Activated CD4-positive, alpha-beta memory T cell treated with anti-CD3 and anti-CD28 coated beads, Interleukin-2, amount 10 ng/mL, durations not matched to agents 7 days and 5 days (primary cell): Measurements from ENCODE around the gene EVX2. TPM values are rescaled to one million over a fixed set of nuclear protein-coding genes. Genes with fewer than 3 reads are reported as not detected.

Experiments used
- CTCF ChIA-PET: fragments of 350-600 bp; sonication (Branson Sonifier 250); formaldehyde crosslinking; loops from one replicate; lab custom pipeline; 2021; ENCODE audit warnings: antibody characterized with exemption, inconsistent platforms; lab: Charles Lee
- POLR2A ChIA-PET: fragments of 350-600 bp; sonication (Branson Sonifier 250); formaldehyde crosslinking; loops from one replicate; lab custom pipeline; 2021; ENCODE audit warnings: antibody characterized with exemption; lab: Charles Lee
- DNase-seq: peaks from one replicate; pipeline ENCODE4 v3.0.0-alpha.2; 2020
- H3K27ac Mint-ChIP-seq: one replicate; pipeline ENCODE4 v1.8.0; 2021; ENCODE audit warnings: mild to moderate bottlenecking, mixed read lengths
- H3K27me3 Mint-ChIP-seq: one replicate; pipeline ENCODE4 v1.8.0; 2021; ENCODE audit warnings: mixed read lengths
- H3K36me3 Mint-ChIP-seq: one replicate; pipeline ENCODE4 v1.8.0; 2021; ENCODE audit warnings: low read depth, mixed read lengths
- H3K4me1 Mint-ChIP-seq: one replicate; pipeline ENCODE4 v1.8.0; 2021; ENCODE audit warnings: mixed read lengths
- H3K4me3 Mint-ChIP-seq: one replicate; pipeline ENCODE4 v1.8.0; 2021; ENCODE audit warnings: mild to moderate bottlenecking, mixed read lengths
- H3K9me3 Mint-ChIP-seq: one replicate; pipeline ENCODE4 v1.8.0; 2021; ENCODE audit warnings: mixed read lengths
- total RNA-seq, 2 experiments: library from RNA; stranded (reverse); gene quantifications; one replicate each; pipeline ENCODE4 v1.2.3, GENCODE V29; 2021

Gene EVX2
- total RNA-seq, 2 experiments from 2014 or later: not detected

DNA sequence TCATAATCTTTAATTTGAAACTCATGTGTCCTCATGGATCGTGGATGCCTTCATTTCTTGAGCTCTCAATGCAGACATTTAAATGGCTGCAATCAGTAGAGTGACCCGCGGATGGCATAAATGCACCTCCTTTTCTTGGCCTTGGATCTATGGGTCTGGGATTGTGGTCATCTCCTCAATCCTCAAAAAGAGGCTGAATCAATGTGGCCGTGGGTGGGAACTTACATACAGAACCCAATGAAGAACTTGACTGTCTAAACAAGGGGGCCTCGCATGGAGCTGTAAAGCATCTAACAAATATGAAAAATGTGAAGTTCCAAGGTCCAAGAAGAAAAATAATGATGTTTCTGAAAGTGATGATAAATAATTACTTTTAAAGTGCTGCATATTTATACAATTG is 11.7 kb upstream of the EVX2 start:
- Mint-ChIP-seq H3K9me3 (no peaks in the 10 kb centered on the region), H3K4me3 (no peak overlapping the region), H3K36me3 (peaks cover 4% of the 10 kb centered on the region), H3K4me1 (peaks cover 22% of the 10 kb centered on the region), H3K27ac (no peak overlapping the region), H3K27me3 (peaks cover 88% of the 10 kb centered on the region)
- no peak for DNase-seq
- CTCF ChIA-PET: interaction anchor here (1.5 to 3.5 kb wide), 6 partner anchors 25 to 1052 kb away, joined by 3 to 76 read pairs (median 7); no protein-coding TSS in a partner anchor
- POLR2A ChIA-PET: no interaction called here

- Mint-ChIP-seq H3K27ac (no peak overlapping the region), H3K4me1 (peaks cover 22% of the 10 kb centered on the region), H3K27me3 (peaks cover 92% of the 10 kb centered on the region), H3K9me3 (no peaks in the 10 kb centered on the region), H3K4me3 (no peak overlapping the region), H3K36me3 (peaks cover 4% of the 10 kb centered on the region)
- ChIA-PET POLR2A (no interaction called here), CTCF (interaction anchor here (0.7 to 1.2 kb wide), 3 partner anchors 9 to 404 kb away, joined by 3 to 6 read pairs (median 4); no protein-coding TSS in a partner anchor)
- no peak for DNase-seq
These were observed 10.6 kb upstream of the EVX2 start for GRCh38 chr2:176094349-176094748.

DNA sequence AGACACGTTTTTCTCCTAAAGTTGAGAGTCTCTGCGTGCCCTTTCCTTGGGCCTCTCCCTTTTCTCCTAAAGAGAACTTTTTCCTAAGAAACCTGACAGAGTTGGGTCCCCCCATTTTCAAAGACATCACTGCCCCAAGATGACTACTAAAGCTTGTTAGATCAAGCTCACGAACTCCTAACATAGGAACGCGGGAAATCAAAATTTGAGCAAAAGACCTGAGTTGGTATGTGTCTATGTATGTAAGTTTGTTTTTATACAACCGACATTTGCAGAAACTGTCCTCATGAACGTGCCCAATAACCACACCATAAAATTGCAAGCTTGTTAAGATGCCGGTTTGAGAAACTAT is 10.1 kb upstream of the EVX2 start:
- CTCF ChIA-PET: interaction anchor here (0.7 to 1.2 kb wide), 3 partner anchors 9 to 404 kb away, joined by 3 to 6 read pairs (median 4); no protein-coding TSS in a partner anchor
- H3K4me1 Mint-ChIP-seq: peaks cover 22% of the 10 kb centered on the region
- peaks cover 92% of the 10 kb centered on the region for H3K27me3 Mint-ChIP-seq
- peaks cover 4% of the 10 kb centered on the region for H3K36me3 Mint-ChIP-seq
- no peak for DNase-seq
- no peak overlapping the region for H3K4me3 Mint-ChIP-seq
- H3K9me3 Mint-ChIP-seq: no peaks in the 10 kb centered on the region
- no peak overlapping the region for H3K27ac Mint-ChIP-seq
- POLR2A ChIA-PET: no interaction called here

- Mint-ChIP-seq H3K27ac (no peak overlapping the region), H3K4me3 (no peak overlapping the region), H3K27me3 (peaks cover 92% of the 10 kb centered on the region), H3K36me3 (peaks cover 4% of the 10 kb centered on the region), H3K9me3 (no peaks in the 10 kb centered on the region), H3K4me1 (peaks cover 23% of the 10 kb centered on the region)
- ChIA-PET POLR2A (no interaction called here), CTCF (interaction anchor here (0.9 to 1.2 kb wide), 2 partner anchors 10 to 403 kb away, joined by 4 to 6 read pairs; no protein-coding TSS in a partner anchor)
- no peak for DNase-seq
These were observed 9.6 kb upstream of the EVX2 start for GRCh38 chr2:176093145-176093897.

DNA sequence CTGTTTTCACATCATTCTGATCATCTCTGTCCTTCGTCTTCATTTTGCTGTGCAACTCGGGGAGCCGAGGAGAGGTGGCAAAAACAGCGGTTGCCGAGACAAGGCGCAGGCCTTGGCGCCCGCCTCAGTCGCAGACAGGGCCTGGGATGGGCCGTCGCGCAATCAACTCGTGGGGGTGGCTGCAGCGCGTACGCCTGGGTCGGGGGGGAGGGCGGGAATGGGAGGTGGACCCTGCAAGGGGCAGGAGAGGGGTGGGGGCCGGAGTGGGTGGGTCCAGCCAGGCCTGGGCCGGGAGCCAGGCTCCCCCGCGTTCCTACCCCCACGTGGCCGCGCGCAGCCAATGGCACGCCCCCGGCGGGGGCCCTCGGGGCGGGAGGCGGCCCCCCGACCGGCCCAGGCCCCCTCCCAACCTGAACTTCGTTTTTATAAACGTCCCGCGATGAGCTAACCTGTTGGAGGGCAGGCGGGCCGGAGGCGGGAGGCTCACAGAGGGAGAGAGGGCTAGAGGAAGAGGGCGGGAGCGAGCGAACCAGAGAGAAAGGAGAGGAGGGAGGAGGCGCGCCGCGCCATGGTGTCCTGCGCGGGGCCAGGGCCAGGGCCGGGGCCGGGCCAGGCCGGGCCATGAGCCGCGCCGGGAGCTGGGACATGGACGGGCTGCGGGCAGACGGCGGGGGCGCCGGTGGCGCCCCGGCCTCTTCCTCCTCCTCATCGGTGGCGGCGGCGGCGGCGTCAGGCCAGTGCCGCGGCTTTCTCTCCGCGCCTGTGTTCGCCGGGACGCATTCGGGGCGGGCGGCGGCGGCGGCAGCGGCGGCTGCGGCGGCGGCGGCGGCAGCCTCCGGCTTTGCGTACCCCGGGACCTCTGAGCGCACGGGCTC is 8.7 kb upstream of the EVX2 start, which contains the start of gene HOXD13:
Gene HOXD13 (plus strand): TSS at position 452 of the 875 bp plus-strand sequence. CDS start 170 bp downstream, at position 622.
- DNase-seq: no peak
- Mint-ChIP-seq H3K36me3 (peaks cover 4% of the 10 kb centered on the region), H3K4me1 (peaks cover 21% of the 10 kb centered on the region), H3K27me3 (peaks cover 92% of the 10 kb centered on the region), H3K4me3 (no peak within 1 kb of the TSS), H3K27ac (peak within 1 kb of the TSS; percentile 47), H3K9me3 (no peaks in the 10 kb centered on the region)
- ChIA-PET CTCF (no interaction called here), POLR2A (no interaction called here)

GRCh38 chr2:176091329-176092258 is 7.8 kb upstream of the EVX2 start:
- Mint-ChIP-seq H3K27me3 (peaks cover 92% of the 10 kb centered on the region), H3K36me3 (peaks cover 4% of the 10 kb centered on the region), H3K9me3 (no peaks in the 10 kb centered on the region), H3K4me3 (no peak overlapping the region), H3K4me1 (peaks cover 13% of the 10 kb centered on the region), H3K27ac (peak overlapping the region; percentile 47)
- no peak for DNase-seq
- ChIA-PET POLR2A (no interaction called here), CTCF (no interaction called here)

- peaks cover 8% of the 10 kb centered on the region for H3K4me1 Mint-ChIP-seq
- peaks cover 4% of the 10 kb centered on the region for H3K36me3 Mint-ChIP-seq
- POLR2A ChIA-PET: no interaction called here
- peaks cover 91% of the 10 kb centered on the region for H3K27me3 Mint-ChIP-seq
- H3K4me3 Mint-ChIP-seq: no peak overlapping the region
- CTCF ChIA-PET: no interaction called here
- no peaks in the 10 kb centered on the region for H3K9me3 Mint-ChIP-seq
- no peak for DNase-seq
- H3K27ac Mint-ChIP-seq: no peak overlapping the region
These were observed 7.1 kb upstream of the EVX2 start for GRCh38 chr2:176090862-176091261.

DNA sequence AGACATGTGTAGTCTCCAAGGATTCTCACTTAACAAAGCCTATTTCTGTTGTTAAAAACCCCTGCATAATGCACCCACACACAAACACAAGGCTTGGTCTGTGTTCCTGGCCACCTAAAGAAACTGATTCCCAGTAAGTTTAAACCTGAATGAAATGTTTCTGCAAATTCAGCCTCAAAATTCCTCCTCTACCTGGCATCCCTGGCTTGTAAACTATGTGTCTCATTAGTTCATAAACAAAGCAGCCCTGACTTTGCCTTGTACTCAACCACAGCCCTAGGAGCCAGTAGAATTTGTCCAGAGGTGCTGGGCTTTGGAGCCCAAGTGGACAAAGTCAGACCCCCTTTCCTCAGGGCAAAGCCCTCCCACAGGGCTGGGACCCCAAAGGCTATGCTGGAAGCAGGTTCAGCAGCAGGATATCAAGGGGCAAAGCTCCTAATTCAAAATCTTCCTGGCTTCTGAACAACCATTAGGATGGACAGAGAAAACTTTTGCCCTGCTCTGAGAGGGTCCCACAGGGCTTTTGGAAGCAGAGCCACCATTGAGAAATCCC is 6.2 kb upstream of the EVX2 start:
- H3K9me3 Mint-ChIP-seq: no peaks in the 10 kb centered on the region
- peaks cover 4% of the 10 kb centered on the region for H3K36me3 Mint-ChIP-seq
- POLR2A ChIA-PET: no interaction called here
- CTCF ChIA-PET: no interaction called here
- H3K27me3 Mint-ChIP-seq: peaks cover 90% of the 10 kb centered on the region
- no peak for DNase-seq
- peaks cover 8% of the 10 kb centered on the region for H3K4me1 Mint-ChIP-seq
- no peak overlapping the region for H3K4me3 Mint-ChIP-seq
- H3K27ac Mint-ChIP-seq: no peak overlapping the region

DNA sequence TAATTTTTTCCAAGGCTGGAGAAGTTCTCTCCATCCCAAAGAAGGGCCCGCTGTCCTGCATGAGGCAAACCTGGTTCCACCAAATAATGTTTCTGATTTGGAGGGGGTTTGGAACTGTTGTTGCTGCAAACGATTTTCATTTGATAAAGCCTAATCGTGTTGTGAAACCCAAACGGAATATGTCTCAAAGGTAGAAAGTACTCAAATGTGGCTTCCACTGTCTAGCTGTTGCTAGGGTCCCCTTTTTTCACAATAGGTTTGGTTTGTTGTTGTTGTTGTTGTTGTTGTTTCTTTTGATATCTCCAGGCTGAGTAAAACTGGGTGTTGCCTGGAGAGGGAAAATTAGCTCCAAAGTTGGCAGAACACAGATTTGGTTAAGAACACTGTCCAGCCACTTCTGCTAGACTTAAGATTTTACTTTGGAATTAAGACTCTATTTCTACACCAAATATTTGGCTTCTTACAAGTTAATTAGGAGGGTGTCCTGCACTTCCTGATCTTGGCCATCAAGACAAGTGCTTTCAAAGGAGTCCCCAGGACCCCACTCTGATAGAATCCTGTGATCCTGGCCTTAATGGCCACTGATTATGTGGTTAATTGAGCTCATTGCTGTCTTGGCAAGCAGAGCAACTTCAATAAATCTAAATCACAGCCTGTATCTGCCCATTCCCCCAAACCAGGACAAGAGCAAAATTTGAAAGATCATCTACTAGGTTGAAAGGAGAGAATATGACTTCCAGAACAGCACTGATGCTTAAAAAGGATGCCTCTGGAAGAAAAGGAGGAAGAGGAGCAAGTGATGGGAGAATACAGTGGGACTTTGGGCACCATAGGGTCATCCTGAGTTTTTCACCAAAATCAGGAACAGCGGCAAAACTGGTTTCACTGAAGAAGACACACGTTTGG is 5.4 kb upstream of the EVX2 start:
- peaks cover 4% of the 10 kb centered on the region for H3K36me3 Mint-ChIP-seq
- no peak overlapping the region for H3K27ac Mint-ChIP-seq

GRCh38 chr2:176088048-176088936 is 4.5 kb upstream of the EVX2 start:
- no peak overlapping the region for H3K27ac Mint-ChIP-seq
- POLR2A ChIA-PET: no interaction called here
- peaks cover 6% of the 10 kb centered on the region for H3K36me3 Mint-ChIP-seq
- peak overlapping the region; percentile 39 for H3K4me3 Mint-ChIP-seq
- H3K9me3 Mint-ChIP-seq: no peaks in the 10 kb centered on the region
- peak; percentile 31 for DNase-seq
- CTCF ChIA-PET: interaction anchor here (1.0 to 1.9 kb wide), 3 partner anchors 22 to 398 kb away, joined by 3 to 7 read pairs (median 5); no protein-coding TSS in a partner anchor
- H3K4me1 Mint-ChIP-seq: peaks cover 8% of the 10 kb centered on the region
- peaks cover 88% of the 10 kb centered on the region for H3K27me3 Mint-ChIP-seq

More for the DNA sequence above, 5.4 kb upstream of the EVX2 start:
- no peak overlapping the region for H3K4me3 Mint-ChIP-seq
- POLR2A ChIA-PET: no interaction called here
- H3K27me3 Mint-ChIP-seq: peaks cover 89% of the 10 kb centered on the region
- CTCF ChIA-PET: interaction anchor here (1.1 to 1.9 kb wide), 2 partner anchors 21 to 38 kb away, joined by 3 to 7 read pairs; no protein-coding TSS in a partner anchor
- no peaks in the 10 kb centered on the region for H3K9me3 Mint-ChIP-seq
- H3K4me1 Mint-ChIP-seq: peaks cover 8% of the 10 kb centered on the region
- no peak for DNase-seq
